ENCODE measurements around the gene KCTD11. TPM values are rescaled to one million over a fixed set of nuclear protein-coding genes. Genes with fewer than 3 reads are reported as not detected.
"Not testable (repeated sequence)": the region's sequence is repeated elsewhere in the genome, so short reads cannot be mapped to it uniquely, and the experiment has no call there.

The KCTD11 gene
- polyA plus RNA-seq, 1 donor (not counting 4 experiments of a cell fraction or from before 2014, with no cell fraction given), result 18.5 TPM

DNA sequence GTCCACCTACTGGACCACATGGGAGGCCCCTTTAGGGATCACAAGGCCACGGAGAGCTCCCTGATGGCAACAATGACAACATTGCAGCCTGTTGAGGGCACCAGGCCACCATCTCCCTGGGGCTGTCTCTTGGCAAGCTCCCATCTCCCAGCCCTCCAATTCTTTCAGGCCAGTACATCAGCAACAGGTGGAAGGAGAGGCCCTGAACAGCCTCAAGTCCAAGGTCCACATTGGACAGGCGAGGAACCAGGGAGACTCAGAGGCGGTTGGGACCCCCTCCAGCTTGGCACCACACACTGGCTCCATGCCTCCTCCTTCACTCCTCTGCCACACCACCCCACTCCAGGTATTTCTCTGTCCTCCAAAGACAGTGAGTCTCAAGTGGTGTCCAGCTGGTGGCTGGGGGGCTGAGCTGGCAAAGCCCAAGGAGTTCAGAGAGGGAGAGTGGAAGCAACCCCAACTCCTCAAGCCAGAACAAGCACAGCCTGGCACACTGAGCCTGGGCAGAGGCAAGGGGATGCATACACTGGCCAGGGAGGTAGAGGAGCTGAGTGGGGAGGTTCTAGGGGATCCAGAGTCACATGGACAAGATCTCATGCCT lies 16.9 kb upstream of the KCTD11 start:
- dilution Hi-C loops (cut with MboI; ENCODE audit: extremely low pct_ligation_motif_present, low sequenced_read_pairs), result no loop called here
- no peaks in the 10 kb centered on the region for H3K9me3 ChIP-seq (ENCODE audit: control insufficient read depth, low read depth, low read length)
- DNase-seq (ENCODE audit: low read depth, low spot score), result no peak

DNA sequence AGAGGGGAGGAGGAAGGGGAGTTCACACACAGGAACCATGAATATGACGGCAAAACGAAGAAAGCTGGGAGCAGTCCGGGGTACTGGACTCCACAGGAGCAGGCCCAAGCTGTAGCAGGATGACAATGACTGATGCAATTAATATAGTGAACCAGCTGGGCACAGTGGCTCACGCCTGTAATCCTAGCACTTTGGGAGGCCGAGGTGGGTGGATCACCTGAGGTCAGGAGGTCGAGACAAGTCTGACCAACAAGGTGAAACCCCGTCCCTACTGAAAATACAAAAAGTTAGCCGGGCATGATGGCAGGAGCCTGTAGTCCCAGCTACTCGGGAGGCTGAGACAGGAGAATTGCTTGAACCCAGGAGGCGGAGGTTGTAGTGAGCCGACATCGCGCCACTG lies 16.2 kb upstream of the KCTD11 start:
- H2AFZ ChIP-seq (ENCODE audit: control insufficient read depth, low read length); H3K27ac ChIP-seq (ENCODE audit: control insufficient read depth, insufficient read depth, low read length); H3K4me1 ChIP-seq (ENCODE audit: control insufficient read depth, extremely low read depth, insufficient read depth, low read length); H3K4me3 ChIP-seq (ENCODE audit: control insufficient read depth in 2 of 3, extremely low read depth in 1 of 3, insufficient read depth in 2 of 3, low read depth in 1 of 3, low read length in 3 of 3); dilution Hi-C loops (cut with MboI; ENCODE audit: extremely low pct_ligation_motif_present, low sequenced_read_pairs); DNase-seq (ENCODE audit: low read depth, low spot score); FAIRE-seq; H3K9ac ChIP-seq (ENCODE audit: control insufficient read depth, extremely low read depth, insufficient read depth, low read length); H3K79me2 ChIP-seq (ENCODE audit: control insufficient read depth, insufficient read depth, low read length); H3K27me3 ChIP-seq (ENCODE audit: control insufficient read depth, extremely low read depth, insufficient read depth, low read length); H4K20me1 ChIP-seq (ENCODE audit: control insufficient read depth, extremely low read depth, insufficient read depth, low read length); H3K36me3 ChIP-seq (ENCODE audit: control insufficient read depth in 2 of 2, extremely low read depth in 1 of 2, insufficient read depth in 2 of 2, low read length in 2 of 2); H3K4me2 ChIP-seq (ENCODE audit: control insufficient read depth, extremely low read depth, insufficient read depth, low read depth, low read length); H3K9me1 ChIP-seq (ENCODE audit: control insufficient read depth, extremely low read depth, insufficient read depth, low read length); H3K9me3 ChIP-seq (ENCODE audit: control insufficient read depth, low read depth, low read length): not testable (repeated sequence)

More for the DNA sequence above, 16.9 kb upstream of the KCTD11 start:
- Histone ChIP-seq H3K27me3 (ENCODE audit: control insufficient read depth, extremely low read depth, insufficient read depth, low read length) (no peaks in the 10 kb centered on the region), H3K9me1 (ENCODE audit: control insufficient read depth, extremely low read depth, insufficient read depth, low read length) (no peaks in the 10 kb centered on the region), H4K20me1 (ENCODE audit: control insufficient read depth, extremely low read depth, insufficient read depth, low read length) (no peaks in the 10 kb centered on the region), H3K4me3 (ENCODE audit: control insufficient read depth in 2 of 3, extremely low read depth in 1 of 3, insufficient read depth in 2 of 3, low read depth in 1 of 3, low read length in 3 of 3) (no peak overlapping the region), H3K36me3 (ENCODE audit: control insufficient read depth in 2 of 2, extremely low read depth in 1 of 2, insufficient read depth in 2 of 2, low read length in 2 of 2) (no peaks in the 10 kb centered on the region), H3K27ac (ENCODE audit: control insufficient read depth, insufficient read depth, low read length) (no peak overlapping the region), H3K9ac (ENCODE audit: control insufficient read depth, extremely low read depth, insufficient read depth, low read length) (no peak overlapping the region), H2AFZ (ENCODE audit: control insufficient read depth, low read length) (no peak overlapping the region), H3K4me1 (ENCODE audit: control insufficient read depth, extremely low read depth, insufficient read depth, low read length) (peaks cover 3% of the 10 kb centered on the region), H3K79me2 (ENCODE audit: control insufficient read depth, insufficient read depth, low read length) (no peaks in the 10 kb centered on the region), H3K4me2 (ENCODE audit: control insufficient read depth, extremely low read depth, insufficient read depth, low read depth, low read length) (no peak overlapping the region)
- TF ChIP-seq EZH2 (IDR thresholded peaks at IDR 0.05; ENCODE audit: low read length), result no peak
- TF ChIP-seq CTCF (optimal IDR thresholded peaks at IDR 0.05 in 1 of 3, IDR thresholded peaks at IDR 0.05 in 1 of 3, conservative IDR thresholded peaks at IDR 0.05 in 1 of 3; ENCODE audit: extremely low read depth in 1 of 3, insufficient read depth in 2 of 3, low read length in 3 of 3), result no peak
- no peak for FAIRE-seq

Data from keratinocyte (primary cell).